Endothelial cell (in vitro differentiated cells): ENCODE results near the gene LRRC4. TPM values are rescaled to one million over a fixed set of nuclear protein-coding genes. Genes with fewer than 3 reads are reported as not detected.

ENCODE experiments used
- DNase-seq: peaks from one replicate; pipeline ENCODE4 v3.0.0; 2021; ENCODE audit warnings: low spot score
- H3K27ac Mint-ChIP-seq: one replicate; pipeline ENCODE4 v1.8.0; 2021; ENCODE audit warnings: mixed read lengths, inconsistent platforms; ENCODE audit not compliant: unreplicated experiment
- H3K27me3 Mint-ChIP-seq: one replicate; pipeline ENCODE4 v1.8.0; 2021; ENCODE audit warnings: mild to moderate bottlenecking, moderate library complexity, mixed read lengths, inconsistent platforms; ENCODE audit not compliant: unreplicated experiment
- H3K36me3 Mint-ChIP-seq: one replicate; pipeline ENCODE4 v1.8.0; 2021; ENCODE audit warnings: mild to moderate bottlenecking, low read depth, mixed read lengths, inconsistent platforms; ENCODE audit not compliant: unreplicated experiment
- H3K4me1 Mint-ChIP-seq: one replicate; pipeline ENCODE4 v1.8.0; 2021; ENCODE audit warnings: mild to moderate bottlenecking, mixed read lengths, inconsistent platforms; ENCODE audit not compliant: unreplicated experiment
- H3K4me3 Mint-ChIP-seq: one replicate; pipeline ENCODE4 v1.8.0; 2021; ENCODE audit warnings: mild to moderate bottlenecking, mixed read lengths, inconsistent platforms; ENCODE audit not compliant: unreplicated experiment
- H3K9me3 Mint-ChIP-seq: one replicate; pipeline ENCODE4 v1.8.0; 2021; ENCODE audit warnings: mixed read lengths, inconsistent platforms; ENCODE audit not compliant: unreplicated experiment
- total RNA-seq: library from RNA; stranded (reverse); fragmentation: NEBNext Ultra II Directional; extraction: Animal tissue kit (Norgen Biotek cat#: 25700); gene quantifications from one replicate; pipeline ENCODE4 v1.2.1, GENCODE V29; 2021; ENCODE audit not compliant: unreplicated experiment
- TF ChIP-seq, protein P1 (sequence below): fragments of 200-600 bp; sonication (generic); IDR thresholded peaks from one replicate; pipeline ENCODE4 v1.5.0; 2021; ENCODE audit warnings: antibody characterized with exemption; ENCODE audit not compliant: unreplicated experiment

The LRRC4 gene
- total RNA-seq, 1 donor from 2014 or later, result 297 TPM

DNA sequence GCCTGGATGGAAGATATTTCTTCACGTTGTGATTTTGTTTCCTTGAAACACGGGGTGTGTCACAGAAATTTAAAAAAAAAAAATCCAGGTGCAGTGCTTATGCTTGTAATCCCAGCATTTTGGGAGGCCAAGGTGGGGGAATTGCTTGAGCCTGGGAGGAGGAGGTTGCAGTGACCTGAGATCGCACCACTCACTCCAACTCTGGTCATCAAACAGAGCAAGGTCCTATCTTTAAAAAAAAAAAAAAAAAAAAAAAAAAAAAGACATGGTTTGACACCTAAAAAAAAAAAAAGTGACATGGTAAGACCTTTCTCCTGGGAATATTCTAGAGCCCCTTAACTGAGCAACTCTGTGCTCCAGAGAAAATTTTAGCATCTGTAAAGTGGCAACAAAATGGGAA lies 9.0 kb upstream of the LRRC4 start:
- H3K27me3 Mint-ChIP-seq, result peaks cover 4% of the 10 kb centered on the region
- no peak for DNase-seq
- no peak overlapping the region for H3K27ac Mint-ChIP-seq
- H3K4me1 Mint-ChIP-seq, result peaks cover under 1% of the 10 kb centered on the region
- peaks cover 7% of the 10 kb centered on the region for H3K36me3 Mint-ChIP-seq
- no peaks in the 10 kb centered on the region for H3K9me3 Mint-ChIP-seq
- TF ChIP-seq, protein P1, sequence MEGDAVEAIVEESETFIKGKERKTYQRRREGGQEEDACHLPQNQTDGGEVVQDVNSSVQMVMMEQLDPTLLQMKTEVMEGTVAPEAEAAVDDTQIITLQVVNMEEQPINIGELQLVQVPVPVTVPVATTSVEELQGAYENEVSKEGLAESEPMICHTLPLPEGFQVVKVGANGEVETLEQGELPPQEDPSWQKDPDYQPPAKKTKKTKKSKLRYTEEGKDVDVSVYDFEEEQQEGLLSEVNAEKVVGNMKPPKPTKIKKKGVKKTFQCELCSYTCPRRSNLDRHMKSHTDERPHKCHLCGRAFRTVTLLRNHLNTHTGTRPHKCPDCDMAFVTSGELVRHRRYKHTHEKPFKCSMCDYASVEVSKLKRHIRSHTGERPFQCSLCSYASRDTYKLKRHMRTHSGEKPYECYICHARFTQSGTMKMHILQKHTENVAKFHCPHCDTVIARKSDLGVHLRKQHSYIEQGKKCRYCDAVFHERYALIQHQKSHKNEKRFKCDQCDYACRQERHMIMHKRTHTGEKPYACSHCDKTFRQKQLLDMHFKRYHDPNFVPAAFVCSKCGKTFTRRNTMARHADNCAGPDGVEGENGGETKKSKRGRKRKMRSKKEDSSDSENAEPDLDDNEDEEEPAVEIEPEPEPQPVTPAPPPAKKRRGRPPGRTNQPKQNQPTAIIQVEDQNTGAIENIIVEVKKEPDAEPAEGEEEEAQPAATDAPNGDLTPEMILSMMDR, result no peak
- no peak overlapping the region for H3K4me3 Mint-ChIP-seq

DNA sequence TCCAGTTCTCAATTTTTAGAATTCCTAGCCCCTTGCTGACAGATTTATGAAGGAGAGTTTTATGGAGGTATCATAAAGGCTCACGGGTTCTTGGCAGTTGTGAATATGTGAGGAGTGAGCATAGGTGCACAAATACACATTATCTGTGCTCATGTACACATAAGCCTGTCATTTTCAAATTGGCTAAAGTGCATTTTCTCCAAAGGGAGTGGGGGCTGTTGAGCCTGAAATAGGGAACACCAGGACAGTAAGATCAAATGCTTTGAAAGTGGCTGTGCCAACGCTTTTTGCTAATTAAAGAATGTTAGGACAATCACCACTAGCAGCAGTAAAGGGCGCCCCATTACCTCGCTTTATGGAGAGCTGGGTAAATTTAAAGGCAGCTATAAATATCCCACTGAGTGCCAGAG lies 8.3 kb upstream of the LRRC4 start:
- Mint-ChIP-seq H3K9me3 (no peaks in the 10 kb centered on the region), H3K4me1 (peaks cover 7% of the 10 kb centered on the region), H3K36me3 (peaks cover 10% of the 10 kb centered on the region), H3K27ac (no peak overlapping the region), H3K4me3 (no peak overlapping the region), H3K27me3 (peaks cover 4% of the 10 kb centered on the region)
- TF ChIP-seq, protein P1, result no peak
- no peak for DNase-seq

DNA sequence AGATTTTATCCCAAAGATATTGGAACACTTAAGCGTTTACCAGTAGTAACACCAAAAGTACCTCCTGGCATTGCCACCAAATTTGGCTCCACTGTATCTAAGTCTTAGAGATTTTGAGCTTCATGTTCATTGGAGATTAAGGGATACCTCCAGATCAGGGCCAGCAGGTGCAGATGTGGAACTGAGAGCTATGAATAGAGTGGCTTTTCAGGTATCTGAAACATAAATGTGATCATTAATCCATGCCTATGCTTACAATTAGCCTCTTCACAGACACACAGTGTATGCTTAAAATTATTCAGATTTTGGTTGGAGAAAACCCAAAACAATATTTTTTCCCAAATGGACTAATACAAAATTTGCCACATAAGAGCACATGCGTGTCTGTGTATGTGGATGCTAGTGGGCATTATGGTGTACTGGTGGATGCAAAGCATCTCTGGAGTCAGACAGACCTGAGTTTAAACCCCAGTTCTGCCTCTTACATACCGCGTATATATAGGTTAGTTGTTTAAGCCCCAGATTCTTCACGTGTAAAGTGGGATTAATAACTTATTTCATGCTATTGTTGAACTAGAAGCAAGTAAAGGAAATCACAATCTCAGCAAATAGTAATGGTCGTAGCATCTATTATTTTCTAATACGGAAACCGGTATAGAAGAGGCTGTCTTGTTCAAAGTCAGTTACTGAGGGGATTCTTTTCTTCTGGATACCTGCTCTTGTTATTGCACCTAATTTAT lies 6.8 kb upstream of the LRRC4 start:
- no peaks in the 10 kb centered on the region for H3K9me3 Mint-ChIP-seq
- TF ChIP-seq, protein P1, result no peak
- H3K4me1 Mint-ChIP-seq, result peaks cover 19% of the 10 kb centered on the region
- peaks cover 15% of the 10 kb centered on the region for H3K36me3 Mint-ChIP-seq
- no peak overlapping the region for H3K4me3 Mint-ChIP-seq
- H3K27ac Mint-ChIP-seq, result no peak overlapping the region
- DNase-seq, result no peak
- H3K27me3 Mint-ChIP-seq, result peaks cover 10% of the 10 kb centered on the region

DNA sequence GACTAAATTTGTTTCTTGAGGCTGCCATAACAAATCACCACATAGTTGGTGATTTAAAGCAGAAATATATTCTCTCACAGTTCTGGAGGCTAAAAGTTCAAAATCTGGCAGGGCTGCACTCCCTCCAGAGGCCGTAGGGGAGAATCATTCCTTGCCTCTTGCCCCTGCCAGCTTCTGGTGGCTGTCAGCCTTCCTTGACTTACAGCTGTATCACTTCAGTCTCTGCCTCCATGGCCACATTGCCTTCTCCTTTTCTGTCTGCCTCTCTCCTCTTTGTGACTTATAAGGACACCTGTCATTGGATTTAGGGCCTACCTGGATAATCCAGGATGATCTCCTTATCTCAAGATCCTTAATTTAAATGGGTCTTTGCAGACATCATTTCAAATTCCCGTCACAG lies 5.8 kb upstream of the LRRC4 start:
- DNase-seq, result no peak
- no peak overlapping the region for H3K27ac Mint-ChIP-seq
- no peak overlapping the region for H3K4me3 Mint-ChIP-seq
- H3K36me3 Mint-ChIP-seq, result peaks cover 15% of the 10 kb centered on the region
- H3K4me1 Mint-ChIP-seq, result peaks cover 19% of the 10 kb centered on the region
- peaks cover 10% of the 10 kb centered on the region for H3K27me3 Mint-ChIP-seq
- TF ChIP-seq, protein P1, result no peak
- H3K9me3 Mint-ChIP-seq, result no peaks in the 10 kb centered on the region

DNA sequence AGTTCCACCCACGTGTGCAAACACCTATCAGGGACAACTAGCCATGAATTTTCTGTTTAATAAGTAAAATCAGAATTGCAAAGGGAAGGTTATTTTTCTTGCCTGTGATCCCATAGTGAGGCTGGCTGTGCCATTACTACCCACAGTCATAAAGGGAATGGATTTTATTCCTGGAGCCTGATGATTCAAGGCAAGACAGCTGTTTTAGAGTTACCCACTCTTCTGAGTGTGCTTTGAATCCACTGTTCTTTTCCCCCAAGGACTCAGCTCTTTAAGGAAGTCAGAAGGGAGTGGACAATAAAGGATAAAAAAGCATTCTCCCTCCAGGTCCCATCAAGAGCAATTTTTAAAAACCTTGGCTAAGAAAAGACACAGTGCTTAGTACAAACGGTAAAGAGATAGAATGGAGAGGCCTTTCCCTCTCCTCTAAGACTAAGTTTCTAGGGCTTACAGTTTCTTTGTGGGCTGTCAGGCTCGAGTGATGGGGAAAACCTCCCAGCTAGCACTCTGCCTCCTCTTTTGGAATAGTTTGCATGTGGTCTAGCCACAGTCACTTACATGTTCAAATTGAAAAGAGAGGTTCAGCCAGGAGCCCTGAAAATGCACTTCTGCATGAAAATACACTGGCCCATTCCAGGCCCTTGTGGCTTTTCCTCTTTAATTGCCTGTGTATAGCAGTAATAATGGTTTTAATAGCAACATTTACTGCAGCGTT lies 5.1 kb upstream of the LRRC4 start:
- H3K36me3 Mint-ChIP-seq, result peaks cover 15% of the 10 kb centered on the region

More for the DNA sequence above, 5.1 kb upstream of the LRRC4 start:
- Mint-ChIP-seq H3K9me3 (no peaks in the 10 kb centered on the region), H3K27ac (no peak overlapping the region), H3K27me3 (peaks cover 6% of the 10 kb centered on the region), H3K4me1 (peaks cover 19% of the 10 kb centered on the region), H3K4me3 (no peak overlapping the region)
- TF ChIP-seq, protein P1, result no peak
- DNase-seq, result no peak
